Adrenal gland (tissue), 12 donors: ENCODE results near the gene HOXB8. TPM values are rescaled to one million over a fixed set of nuclear protein-coding genes. Genes with fewer than 3 reads are reported as not detected.
A peak's percentile ranks its signal among the peaks of the same experiment; 100 is the strongest.

Experiments
- DNase-seq, 7 donors: peaks; one replicate each; pipeline ENCODE4 v3.0.0-alpha.2; 2019 to 2020
- H3K27ac ChIP-seq, 5 donors: fragments of 200-600 bp; sonication (generic) in 4 of 5; 1 replicate in 3 of 5; 2 replicates in 2 of 5; pipeline versions ENCODE4 v1.5.1 to v1.8.0; 2016 to 2020; ENCODE audit warnings: mild to moderate bottlenecking in 1 of 5
- H3K27me3 ChIP-seq: fragments of 200-600 bp; 2 replicates; pipeline ENCODE4 v1.8.0; 2021
- H3K36me3 ChIP-seq, 2 donors: fragments of 200-600 bp; replicated peaks in 1 of 2; 1 replicate in 1 of 2; 2 replicates in 1 of 2; pipeline versions ENCODE4 v1.5.1 to v1.8.0; 2018 to 2022
- H3K4me1 ChIP-seq, 2 donors: fragments of 200-600 bp; replicated peaks in 1 of 2; 1 replicate in 1 of 2; 2 replicates in 1 of 2; pipeline versions ENCODE4 v1.5.1 to v1.8.0; 2018 to 2021
- H3K4me3 ChIP-seq, 4 donors: fragments of 200-600 bp; sonication (generic) in 3 of 4; one replicate each; pipeline ENCODE4 v1.5.1; 2016 to 2018
- H3K9me3 ChIP-seq, 3 donors: fragments of 200-600 bp; sonication (generic) in 1 of 3; replicated peaks in 1 of 3; 1 replicate in 2 of 3; 2 replicates in 1 of 3; pipeline versions ENCODE4 v1.5.1 to v1.8.0; 2016 to 2021
- POLR2A ChIP-seq, 2 donors: fragments of 450-650 bp; IDR thresholded peaks; one replicate each; pipeline ENCODE4 v1.6.1; 2017; ENCODE audit warnings: antibody characterized with exemption in 2 of 2, mild to moderate bottlenecking in 2 of 2, moderate library complexity in 1 of 2
- WGBS, 4 donors: extraction: QIAGEN DNeasy Blood & Tissue Kit in 2 of 4; methylation state at CpG; one replicate each; pipeline versions ENCODE4 v1.1.5 to v1.1.7; 2013 to 2017; 5-methylcytosine and 5-hydroxymethylcytosine counted together
- intact Hi-C, 2 donors: fragments of 100-400 bp; cut with DNase I; formaldehyde crosslinking; loops; one replicate each; pipeline versions ENCODE4 v1.14.1 to v1.15.0; 2022 to 2023
- polyA plus RNA-seq, 3 donors: library from polyadenylated mRNA; stranded (reverse); fragments of 200-250 nt in 2 of 3; fragments of 350-450 nt in 1 of 3; fragmentation: Illumina TruSeq in 1 of 3; extraction: RNeasy Lipid Tissue Mini Kit (QIAGEN cat#74804) in 1 of 3; gene quantifications; one replicate each; pipeline ENCODE4 v1.2.3, GENCODE V29; 2013 to 2014
- total RNA-seq, 9 donors: library from RNA; depleted of rRNA in 4 of 9; stranded (reverse); fragments of >200 nt in 4 of 9; fragments of 120-200 nt in 1 of 9; fragmentation: NEBNext Ultra II Directional in 1 of 9; extraction: Animal tissue kit (Norgen Biotek cat#: 25700) in 1 of 9; gene quantifications; one replicate each; pipeline versions ENCODE4 v1.1.0 to v1.2.4, GENCODE V29; 2013 to 2023
- TF ChIP-seq, protein P1 (sequence below), 6 experiments: fragments of 450-650 bp in 4 of 6; fragments of 200-600 bp in 2 of 6; sonication (generic) in 1 of 6; IDR thresholded peaks; 1 replicate in 5 of 6; 2 replicates in 1 of 6; pipeline versions ENCODE4 v1.5.1 to v1.8.0; 2016 to 2021; ENCODE audit warnings: antibody characterized with exemption in 6 of 6, mild to moderate bottlenecking in 2 of 6, moderate library complexity in 1 of 6
- donor health status: healthy with polysubstance abuse.
- donor health status: Bipolar disorder and iron deficiency.
- donor health status: DM: yes; HTN: yes; CAD: no.
- donor health status: DM: no; HTN: no; CAD: no.
- donor health status: DM: no; HTN: no; CAD: no.
- donor health status: DM: yes; HTN: yes; CAD: no.

Gene HOXB8
- total and polyA plus RNA-seq, 12 donors: 0.72 to 13.3 (median 5.9) TPM

DNA sequence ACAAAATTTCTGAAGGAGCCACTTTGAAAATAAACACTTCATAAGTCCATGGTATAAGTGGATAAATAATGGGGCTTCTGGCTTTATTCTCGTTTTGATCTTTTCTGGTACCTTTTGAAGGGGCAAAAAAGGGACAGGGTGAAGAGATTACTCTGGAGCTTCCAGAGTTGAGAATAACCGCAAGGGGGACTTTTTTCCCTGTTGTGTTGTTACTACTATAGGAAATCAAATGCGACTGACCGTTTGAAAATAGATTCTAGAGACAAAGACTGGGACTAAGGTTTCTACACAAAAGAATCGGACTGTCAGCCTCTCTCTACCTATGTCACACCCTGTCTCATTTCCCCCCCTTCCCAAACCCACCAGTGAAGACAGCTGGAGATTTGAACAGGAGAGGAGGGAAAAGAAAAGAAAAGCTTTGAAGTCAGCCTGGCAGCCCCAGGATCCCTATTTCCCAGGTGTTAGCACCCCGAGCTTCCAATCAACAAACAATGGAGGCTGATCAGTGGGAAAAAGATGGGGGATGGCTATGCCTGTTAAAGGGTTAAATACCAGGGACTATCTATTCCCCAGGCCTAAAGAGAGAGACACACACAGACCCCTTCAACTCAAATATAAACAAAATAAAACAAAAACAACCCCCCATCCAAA, 45.3 kb downstream of the HOXB8 start:
- peaks cover 0 to 23% of the 10 kb centered on the region in 2 donors for H3K4me1 ChIP-seq
- DNase-seq: no peak
- no peaks in the 10 kb centered on the region for H3K27me3 ChIP-seq
- H3K27ac ChIP-seq: peak overlapping the region in 2 of 5 donors; percentile 71 to 81
- WGBS, 4 donors: 67 to 71% (median 67%) methylated on average over 6 of the region's 6 CpGs
- no peaks in the 10 kb centered on the region for H3K9me3 ChIP-seq
- TF ChIP-seq POLR2A (IDR thresholded peaks at IDR 0.05): no peak
- TF ChIP-seq, protein P1, sequence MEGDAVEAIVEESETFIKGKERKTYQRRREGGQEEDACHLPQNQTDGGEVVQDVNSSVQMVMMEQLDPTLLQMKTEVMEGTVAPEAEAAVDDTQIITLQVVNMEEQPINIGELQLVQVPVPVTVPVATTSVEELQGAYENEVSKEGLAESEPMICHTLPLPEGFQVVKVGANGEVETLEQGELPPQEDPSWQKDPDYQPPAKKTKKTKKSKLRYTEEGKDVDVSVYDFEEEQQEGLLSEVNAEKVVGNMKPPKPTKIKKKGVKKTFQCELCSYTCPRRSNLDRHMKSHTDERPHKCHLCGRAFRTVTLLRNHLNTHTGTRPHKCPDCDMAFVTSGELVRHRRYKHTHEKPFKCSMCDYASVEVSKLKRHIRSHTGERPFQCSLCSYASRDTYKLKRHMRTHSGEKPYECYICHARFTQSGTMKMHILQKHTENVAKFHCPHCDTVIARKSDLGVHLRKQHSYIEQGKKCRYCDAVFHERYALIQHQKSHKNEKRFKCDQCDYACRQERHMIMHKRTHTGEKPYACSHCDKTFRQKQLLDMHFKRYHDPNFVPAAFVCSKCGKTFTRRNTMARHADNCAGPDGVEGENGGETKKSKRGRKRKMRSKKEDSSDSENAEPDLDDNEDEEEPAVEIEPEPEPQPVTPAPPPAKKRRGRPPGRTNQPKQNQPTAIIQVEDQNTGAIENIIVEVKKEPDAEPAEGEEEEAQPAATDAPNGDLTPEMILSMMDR (IDR thresholded peaks at IDR 0.05): no peak
- no peaks in the 10 kb centered on the region for H3K36me3 ChIP-seq
- intact Hi-C loops: no loop called here
- H3K4me3 ChIP-seq: peak overlapping the region in 1 of 4 donors; percentile 3

DNA sequence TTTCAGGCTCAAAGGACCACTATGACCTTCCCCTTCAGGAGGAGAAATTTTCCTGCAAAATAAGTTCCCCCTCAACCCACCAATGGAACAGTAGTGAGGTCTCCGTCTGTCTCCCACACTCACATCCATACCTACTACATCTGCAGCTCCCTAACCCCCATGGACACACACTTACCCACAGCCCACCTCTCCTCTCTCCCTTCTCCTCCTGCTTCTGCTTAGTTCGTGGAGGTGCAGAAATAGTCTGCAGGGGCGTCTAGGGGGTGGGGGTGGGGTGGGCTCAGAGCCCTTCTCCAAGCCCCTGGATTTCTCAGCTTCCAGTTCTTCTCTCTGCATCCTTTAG, 45.9 kb downstream of the HOXB8 start:
- Histone ChIP-seq H3K9me3 (no peaks in the 10 kb centered on the region), H3K27me3 (no peaks in the 10 kb centered on the region), H3K36me3 (no peaks in the 10 kb centered on the region), H3K4me3 (no peak overlapping the region), H3K27ac (peak overlapping the region in 2 of 5 donors; percentile 23 to 71), H3K4me1 (peaks cover 0 to 19% of the 10 kb centered on the region in 2 donors)
- no peak for TF ChIP-seq POLR2A (IDR thresholded peaks at IDR 0.05)
- TF ChIP-seq, protein P1 (IDR thresholded peaks at IDR 0.05): no peak
- intact Hi-C loops: no loop called here
- no peak for DNase-seq
- 56 to 77% (median 62%) methylated on average over 3 of the region's 3 CpGs for WGBS, 4 donors

DNA sequence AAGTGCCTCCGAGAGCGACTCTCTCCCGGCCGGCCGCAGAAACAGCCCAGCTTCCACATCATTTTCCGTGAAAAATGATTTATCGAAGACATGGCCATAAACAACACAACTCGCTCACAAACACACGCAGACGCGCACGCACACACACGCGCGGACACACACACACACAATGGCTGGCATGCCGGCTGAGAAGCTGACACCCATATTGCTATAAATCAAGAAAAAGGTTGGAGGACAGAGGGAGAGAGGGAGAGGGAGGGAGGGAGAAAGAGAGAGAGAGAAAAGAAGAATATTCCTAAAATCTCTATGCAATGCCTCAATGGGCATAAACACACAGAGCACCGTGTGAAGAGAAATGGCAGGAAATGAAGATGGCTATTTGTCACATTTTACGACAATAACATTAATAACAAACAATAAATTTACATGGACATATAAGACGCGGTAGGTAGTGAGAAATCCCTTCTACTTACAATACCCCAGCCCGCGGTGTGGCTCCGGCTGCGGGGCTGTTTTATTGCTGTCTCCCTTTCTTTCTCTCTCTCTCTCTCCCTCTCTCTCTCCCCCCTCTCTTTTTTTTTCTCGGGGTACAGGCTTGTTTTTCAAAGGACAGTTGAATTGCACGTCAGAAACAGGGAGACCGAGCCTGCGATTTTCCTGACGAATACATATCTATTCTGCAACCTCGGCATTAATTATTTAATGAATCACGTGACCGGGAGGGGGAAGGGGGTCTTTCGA, 46.4 kb downstream of the HOXB8 start:
- no peak for TF ChIP-seq POLR2A (IDR thresholded peaks at IDR 0.05)
- TF ChIP-seq, protein P1 (IDR thresholded peaks at IDR 0.05): no peak
- Histone ChIP-seq H3K27ac (peak overlapping the region in 2 of 5 donors; percentile 23 to 26), H3K4me3 (peak overlapping the region in 1 of 4 donors; percentile 13), H3K36me3 (no peaks in the 10 kb centered on the region), H3K27me3 (no peaks in the 10 kb centered on the region), H3K9me3 (no peaks in the 10 kb centered on the region), H3K4me1 (peaks cover 0 to 20% of the 10 kb centered on the region in 2 donors)
- intact Hi-C loops: no loop called here
- DNase-seq: no peak
- WGBS, 4 donors: 43 to 54% (median 47%) methylated on average over 33 of the region's 33 CpGs

DNA sequence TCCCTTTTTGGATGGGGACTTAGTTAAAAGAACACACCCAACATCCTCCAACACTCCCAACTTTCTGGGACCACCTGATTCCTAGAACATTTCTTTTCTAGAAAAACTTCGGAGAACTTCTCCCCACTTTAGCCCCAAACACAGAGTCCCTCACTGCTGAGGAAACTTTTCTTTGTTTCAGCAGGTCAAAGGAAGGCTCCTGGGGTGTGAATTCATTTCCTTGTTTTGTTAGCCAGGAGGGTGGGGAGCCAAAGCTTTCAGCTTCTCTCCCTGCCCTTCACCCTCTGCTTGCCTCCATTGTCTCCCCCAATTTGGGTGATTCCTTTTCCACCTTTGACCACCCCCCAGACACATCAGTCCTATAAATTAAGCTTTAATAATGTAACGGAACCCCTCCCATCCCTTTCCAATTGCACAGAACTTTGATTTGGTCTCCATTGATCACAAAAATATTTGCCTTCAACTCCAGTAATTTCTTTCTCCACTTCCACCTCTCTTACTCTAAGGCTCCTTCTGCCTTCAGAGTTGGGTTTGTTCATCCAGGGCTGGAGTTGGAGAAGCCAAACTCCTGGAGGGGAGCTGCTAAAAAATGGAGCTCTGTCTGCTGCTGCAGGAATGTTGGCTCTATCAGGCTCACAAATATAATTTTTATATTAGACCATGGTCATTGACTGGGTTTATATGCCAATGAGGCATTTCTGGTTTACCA, 47.3 kb downstream of the HOXB8 start:
- H3K27me3 ChIP-seq: no peaks in the 10 kb centered on the region
- DNase-seq: no peak
- WGBS, 4 donors: 54 to 83% (median 77%) methylated on average over 2 of the region's 2 CpGs
- intact Hi-C loops: no loop called here
- TF ChIP-seq, protein P1 (IDR thresholded peaks at IDR 0.05): no peak
- no peak for TF ChIP-seq POLR2A (IDR thresholded peaks at IDR 0.05)
- peak overlapping the region in 1 of 5 donors; percentile 26 for H3K27ac ChIP-seq
- no peaks in the 10 kb centered on the region for H3K36me3 ChIP-seq
- peak overlapping the region in 1 of 4 donors; percentile 13 for H3K4me3 ChIP-seq
- peaks cover 0 to 26% of the 10 kb centered on the region in 2 donors for H3K4me1 ChIP-seq
- no peaks in the 10 kb centered on the region for H3K9me3 ChIP-seq
